K562 (cell line): ENCODE results near the gene RERE. TPM values are rescaled to one million over a fixed set of nuclear protein-coding genes. Genes with fewer than 3 reads are reported as not detected.

Experiments used
- ATAC-seq: fragments of 200-7000 bp; cut with Tn5 transposase; 3 replicates; pipeline ENCODE4 v1.9.1; 2020; ENCODE audit warnings: moderate library complexity
- BruUV-seq: library from RNA; stranded (reverse); fragments of 400-500 nt; replicated peaks from 2 replicates; lab custom pipeline; 2021; lab: Mats Ljungman, UMichigan
- CTCF ChIA-PET: fragments of 300-600 bp; formaldehyde crosslinking; extraction: SDS; loops from one replicate; lab custom pipeline; 2021; ENCODE audit warnings: low intra/inter-chr PET ratio; lab: Yijun Ruan, JAX
- POLR2A ChIA-PET: fragments of 300-600, 350-650 bp; sonication (Branson Sonifier 250); formaldehyde crosslinking; extraction: SDS; loops from one replicate; lab custom pipeline; 2021; ENCODE audit warnings: antibody characterized with exemption, inconsistent platforms; lab: Yijun Ruan, JAX
- DNase-seq, 4 experiments: peaks; one replicate each; pipeline versions ENCODE4 v3.0.0 to v3.0.0-alpha.2; 2011 to 2018; ENCODE audit warnings: low spot score in 3 of 4, mixed read lengths in 3 of 4; ENCODE audit errors: extremely low read depth in 1 of 4
- FAIRE-seq: peaks from 2 replicates; lab custom pipeline; 2011; peaks lifted over from hg19 to GRCh38; lab: Jason Lieb, UNC
- H2AFZ ChIP-seq: 2 replicates; pipeline ENCODE4 v1.6.0; 2011; ENCODE audit warnings: low read depth, low read length, control low read depth, inconsistent platforms
- H3K27ac ChIP-seq: fragments of 200-600 bp; 3 replicates; pipeline ENCODE4 v1.8.0; 2011; ENCODE audit warnings: low read depth, mild to moderate bottlenecking, control low read depth, inconsistent platforms, low read length, moderate library complexity, mixed read lengths; ENCODE audit errors: extremely low read depth
- H3K27me3 ChIP-seq, 2 experiments: fragments of 300-600 bp in 1 of 2; 2 replicates in 1 of 2; 3 replicates in 1 of 2; pipeline versions ENCODE4 v1.6.0 to v1.8.0; 2011; ENCODE audit warnings: inconsistent platforms in 2 of 2, low read length in 2 of 2, mild to moderate bottlenecking in 1 of 2, mixed read lengths in 1 of 2, moderate library complexity in 1 of 2; ENCODE audit not compliant: control insufficient read depth in 2 of 2, insufficient read depth in 2 of 2
- H3K36me3 ChIP-seq: fragments of 300-600 bp; 3 replicates; pipeline ENCODE4 v1.8.0; 2011; ENCODE audit warnings: mild to moderate bottlenecking, low read length, inconsistent platforms; ENCODE audit not compliant: control insufficient read depth, insufficient read depth
- H3K4me1 ChIP-seq, 2 experiments: fragments of 200-600 bp in 1 of 2; replicated peaks in 1 of 2; 2 replicates in 1 of 2; 3 replicates in 1 of 2; pipeline versions ENCODE4 v1.5.1 to v1.8.0; 2011; ENCODE audit warnings: inconsistent platforms in 2 of 2, low read length in 2 of 2, mild to moderate bottlenecking in 1 of 2, mixed read lengths in 1 of 2, moderate library complexity in 1 of 2; ENCODE audit not compliant: control insufficient read depth in 2 of 2, insufficient read depth in 2 of 2
- H3K4me2 ChIP-seq: 2 replicates; pipeline ENCODE4 v1.6.1; 2011; ENCODE audit warnings: low read length, control low read depth, inconsistent platforms, mixed read lengths; ENCODE audit not compliant: insufficient read depth
- H3K4me3 ChIP-seq: fragments of 200-600 bp; sonication (generic), shearing (Covaris generic); 2 replicates; pipeline ENCODE4 v1.5.1; 2016; ENCODE audit warnings: control low read depth, inconsistent platforms
- H3K79me2 ChIP-seq: fragments of 200-600 bp; 3 replicates; pipeline ENCODE4 v1.8.0; 2011; ENCODE audit warnings: low read length, inconsistent platforms; ENCODE audit not compliant: control insufficient read depth, insufficient read depth
- H3K9ac ChIP-seq, 2 experiments: 2 replicates each; pipeline versions ENCODE4 v1.6.0 to v1.6.1; 2011; ENCODE audit warnings: low read depth in 2 of 2, low read length in 2 of 2, control low read depth in 1 of 2, inconsistent platforms in 1 of 2, mild to moderate bottlenecking in 1 of 2, mixed read lengths in 1 of 2; ENCODE audit not compliant: insufficient read depth in 1 of 2
- H3K9me1 ChIP-seq: one replicate; pipeline ENCODE4 v1.6.0; 2011; ENCODE audit warnings: inconsistent platforms, mild to moderate bottlenecking, low read length, moderate library complexity; ENCODE audit not compliant: control insufficient read depth, insufficient read depth
- H3K9me3 ChIP-seq: replicated peaks from 2 replicates; pipeline ENCODE4 v1.5.1; 2011; ENCODE audit warnings: low read depth, low read length, inconsistent platforms; ENCODE audit not compliant: control insufficient read depth, insufficient read depth
- H4K20me1 ChIP-seq: replicated peaks from 2 replicates; pipeline ENCODE4 v1.6.1; 2011; ENCODE audit warnings: low read length, inconsistent platforms, mixed read lengths; ENCODE audit not compliant: control insufficient read depth, insufficient read depth
- KDM4B ChIP-seq, 2 experiments: fragments of 450-650 bp in 1 of 2; sonication (generic) in 1 of 2; IDR thresholded peaks; 2 replicates each; pipeline ENCODE4 v1.6.1; 2016 to 2017; ENCODE audit warnings: borderline replicate concordance in 2 of 2, antibody characterized with exemption in 1 of 2, low read depth in 1 of 2, mild to moderate bottlenecking in 1 of 2
- MAZ ChIP-seq, 2 experiments: fragments of 450-650 bp in 1 of 2; sonication (generic) in 1 of 2; formaldehyde crosslinking; IDR thresholded peaks in 1 of 2; conservative IDR thresholded peaks in 1 of 2; 2 replicates each; pipeline versions ENCODE4 v1.4.0 to v1.5.0; 2020; ENCODE audit warnings: mild to moderate bottlenecking in 1 of 2, missing genetic modification reagents in 1 of 2
- NCOR1 ChIP-seq: fragments of 450-650 bp; IDR thresholded peaks from 2 replicates; pipeline ENCODE4 v1.6.1; 2016; ENCODE audit warnings: mild to moderate bottlenecking, moderate library complexity
- RFX7 ChIP-seq: fragments of 250-450 bp; sonication (Bioruptor Pico); IDR thresholded peaks from 2 replicates; pipeline ENCODE4 v1.5.1; 2021; ENCODE audit warnings: mild to moderate bottlenecking
- SRF ChIP-seq, 2 experiments: fragments of 250-450, 450-650 bp in 1 of 2; sonication (Bioruptor Pico) in 1 of 2; sonication (generic) in 1 of 2; formaldehyde crosslinking; IDR thresholded peaks; 2 replicates each; pipeline versions ENCODE4 v1.5.0 to v1.5.1; 2020 to 2022; ENCODE audit warnings: mild to moderate bottlenecking in 1 of 2, missing genetic modification reagents in 1 of 2
- TFAM ChIP-seq: fragments of 250-450 bp; sonication (Bioruptor Pico); conservative IDR thresholded peaks from 2 replicates; pipeline ENCODE4 v1.5.0; 2021; ENCODE audit warnings: mild to moderate bottlenecking, moderate library complexity
- THRB ChIP-seq: fragments of 450-650 bp; formaldehyde crosslinking; conservative IDR thresholded peaks from 2 replicates; pipeline ENCODE4 v1.4.0; 2022; ENCODE audit warnings: mild to moderate bottlenecking, missing genetic modification characterization
- ZNF133 ChIP-seq: fragments of 250-450 bp; sonication (Bioruptor Pico); IDR thresholded peaks from 2 replicates; pipeline ENCODE4 v1.4.0; 2020; ENCODE audit warnings: mild to moderate bottlenecking
- ZNF274 ChIP-seq: IDR thresholded peaks from 2 replicates; pipeline ENCODE4 v1.6.1; 2011; ENCODE audit warnings: low read depth, mild to moderate bottlenecking, low read length, moderate library complexity, borderline replicate concordance
- WGBS: fragments of 100-300 bp; shearing (Covaris generic); methylation state at CpG from one replicate; pipeline ENCODE4 v1.1.6; 2016; ENCODE audit warnings: low coverage, mixed read lengths; ENCODE audit not compliant: insufficient coverage; ENCODE audit errors: missing lambda C conversion rate; 5-methylcytosine and 5-hydroxymethylcytosine counted together
- in situ Hi-C: fragments of 300-500 bp; cut with MboI; formaldehyde crosslinking; loops from 4 replicates; pipeline ENCODE4 v1.15.0; 2018; ENCODE audit warnings: inconsistent platforms, mixed read lengths
- intact Hi-C: fragments of 100-400 bp; cut with micrococcal nuclease; formaldehyde crosslinking; loops from 2 replicates; pipeline ENCODE4 v1.14.2; 2022
- polyA plus RNA-seq, 8 experiments: library from polyadenylated mRNA; depleted of rRNA in 4 of 8; stranded (reverse) in 5 of 8; unstranded in 3 of 8; fragments of >200 nt; fragmentation: Nextera tagmentation in 2 of 8; fragmentation: Illumina TruSeq in 1 of 8; extraction: Ambion mirVana in 2 of 8; extraction: Trizol in 1 of 8; gene quantifications; 2 replicates each; pipeline versions ENCODE4 v1.2.1 to v1.2.3, GENCODE V29; 2011 to 2014; ENCODE audit warnings: inconsistent platforms in 1 of 8, missing spikeins in 1 of 8
- total RNA-seq, 7 experiments: library from RNA; depleted of rRNA in 6 of 7; stranded (reverse); fragments of >200 nt in 6 of 7; fragmentation: Illumina TruSeq in 2 of 7; extraction: Trizol in 2 of 7; gene quantifications; 2 replicates each; pipeline versions ENCODE4 v1.2.1 to v1.2.3, GENCODE V29; 2011 to 2021; ENCODE audit warnings: low replicate concordance in 1 of 7
- TF ChIP-seq, protein P1 (sequence below): fragments of 450-650 bp; IDR thresholded peaks from 2 replicates; pipeline ENCODE4 v1.6.1; 2017; ENCODE audit warnings: antibody characterized with exemption

RERE gene
- total and polyA plus RNA-seq, 9 of the 15 experiments (the other 6 are each of a cell fraction or from before 2014, with no cell fraction given): 3.0 to 51.5 (median 13.4) TPM

DNA sequence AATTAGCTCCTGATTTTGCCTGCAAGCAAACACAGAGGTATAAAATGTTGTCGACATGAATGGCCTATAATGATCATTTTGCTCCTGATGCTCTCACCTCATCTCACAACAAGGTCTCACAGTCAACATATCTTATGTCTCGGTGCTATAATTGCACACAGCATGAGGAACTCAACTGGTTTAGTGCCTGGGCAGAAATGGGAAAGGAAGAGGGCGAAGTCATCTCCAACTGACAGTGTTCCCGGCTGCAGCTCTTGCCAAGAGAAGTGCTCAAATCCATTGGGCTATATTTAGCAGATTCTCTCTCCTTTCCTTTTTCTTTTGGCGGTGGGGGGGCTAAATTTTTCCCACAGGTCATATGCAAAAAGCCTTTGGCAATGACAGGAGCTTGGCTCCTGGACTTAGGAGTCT, 446.5 kb downstream of the RERE start (continued):
- TF ChIP-seq ZNF133 (CRISPR knock-in tag) (no peak), THRB (CRISPR knock-in tag) (no peak), NCOR1 (no peak), TFAM (no peak)

DNA sequence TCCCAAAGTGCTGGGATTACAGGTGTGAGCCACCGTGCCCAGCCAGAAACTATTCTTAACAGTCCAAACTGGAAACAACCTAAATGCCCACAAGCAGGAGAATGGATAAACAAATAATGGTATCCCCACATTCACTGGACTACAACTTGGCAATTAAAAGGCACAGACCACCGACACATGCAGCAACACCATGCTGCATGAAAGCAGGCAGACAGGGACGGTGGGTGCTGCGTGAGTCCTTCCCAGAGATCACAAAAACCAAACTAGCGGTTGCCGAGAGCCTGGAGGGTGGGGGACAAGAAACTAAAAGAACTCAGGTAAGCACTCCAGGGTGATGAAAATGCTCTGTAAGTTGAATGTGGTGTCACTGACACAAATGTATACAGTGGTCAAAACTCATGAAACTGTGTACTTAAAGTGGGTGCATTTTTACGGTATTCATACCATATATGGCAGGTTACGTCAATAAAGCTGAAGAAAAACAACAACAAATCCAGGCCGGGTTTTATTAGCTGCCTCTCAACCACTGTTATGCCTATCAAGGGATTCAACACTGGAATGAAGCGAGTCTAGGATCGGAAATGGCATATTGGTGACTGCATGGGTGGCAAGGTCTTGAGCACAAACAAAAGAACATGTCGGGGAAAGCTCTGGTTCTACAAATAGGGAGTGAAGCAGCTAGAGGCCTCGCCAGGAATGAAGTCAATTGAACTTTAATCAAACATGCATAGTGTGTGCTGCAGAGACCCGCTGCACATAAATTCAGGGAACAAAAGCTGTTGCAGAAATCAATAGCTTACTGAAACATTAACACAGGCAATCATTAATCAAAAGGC, 447.2 kb downstream of the RERE start:
- no peak for DNase-seq

More for the DNA sequence above, 447.2 kb downstream of the RERE start:
- Histone ChIP-seq H3K4me1 (peaks cover 0 to 3% of the 10 kb centered on the region in 2 experiments; a peak in 1 of 5 replicates), H3K4me3 (no peak overlapping the region), H3K79me2 (no peaks in the 10 kb centered on the region; the same call in 2 of the 3 replicates), H3K9ac (no peak overlapping the region), H4K20me1 (peaks cover 4% of the 10 kb centered on the region; the same call in 1 of the 2 replicates), H2AFZ (no peak overlapping the region), H3K9me3 (no peaks in the 10 kb centered on the region), H3K27me3 (no peaks in the 10 kb centered on the region), H3K4me2 (no peak overlapping the region), H3K36me3 (peaks cover 19% of the 10 kb centered on the region), H3K27ac (no peak overlapping the region), H3K9me1 (no peaks in the 10 kb centered on the region)
- TF ChIP-seq SRF (CRISPR knock-in tag; IDR thresholded peaks at IDR 0.05) (peak in 1 of 2 experiments; percentile 72; a peak in 1 of 4 replicates), RFX7 (no peak), KDM4B (IDR thresholded peaks at IDR 0.05; ENCODE audit: borderline replicate concordance in 2 of 2, low read depth in 1 of 2) (no peak), MAZ (CRISPR knock-in tag; conservative IDR thresholded peaks at IDR 0.05 in 1 of 2, IDR thresholded peaks at IDR 0.05 in 1 of 2) (no peak), ZNF274 (no peak)
- TF ChIP-seq, protein P1, sequence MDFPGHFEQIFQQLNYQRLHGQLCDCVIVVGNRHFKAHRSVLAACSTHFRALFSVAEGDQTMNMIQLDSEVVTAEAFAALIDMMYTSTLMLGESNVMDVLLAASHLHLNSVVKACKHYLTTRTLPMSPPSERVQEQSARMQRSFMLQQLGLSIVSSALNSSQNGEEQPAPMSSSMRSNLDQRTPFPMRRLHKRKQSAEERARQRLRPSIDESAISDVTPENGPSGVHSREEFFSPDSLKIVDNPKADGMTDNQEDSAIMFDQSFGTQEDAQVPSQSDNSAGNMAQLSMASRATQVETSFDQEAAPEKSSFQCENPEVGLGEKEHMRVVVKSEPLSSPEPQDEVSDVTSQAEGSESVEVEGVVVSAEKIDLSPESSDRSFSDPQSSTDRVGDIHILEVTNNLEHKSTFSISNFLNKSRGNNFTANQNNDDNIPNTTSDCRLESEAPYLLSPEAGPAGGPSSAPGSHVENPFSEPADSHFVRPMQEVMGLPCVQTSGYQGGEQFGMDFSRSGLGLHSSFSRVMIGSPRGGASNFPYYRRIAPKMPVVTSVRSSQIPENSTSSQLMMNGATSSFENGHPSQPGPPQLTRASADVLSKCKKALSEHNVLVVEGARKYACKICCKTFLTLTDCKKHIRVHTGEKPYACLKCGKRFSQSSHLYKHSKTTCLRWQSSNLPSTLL: no peak
- peak; percentile 65 for FAIRE-seq
- CTCF ChIA-PET: no interaction called here
- intact Hi-C loops (loop anchor here (10.0 kb wide), 2 partner anchors 75 to 355 kb away; no protein-coding TSS in a partner anchor), in situ Hi-C loops (no loop called here)
- WGBS: 84% methylated on average over 14 of the region's 14 CpGs
- POLR2A ChIA-PET: interaction anchor here (0.7 to 1.1 kb wide), 2 partner anchors 15 to 337 kb away, joined by 3 read pairs; no protein-coding TSS in a partner anchor
- no TSS peak for BruUV-seq
- ATAC-seq: no peak
